H7 (cell line): ENCODE data around the gene MCM3AP. TPM values are rescaled to one million over a fixed set of nuclear protein-coding genes. Genes with fewer than 3 reads are reported as not detected.
"Not testable (repeated sequence)": the region's sequence is repeated elsewhere in the genome, so short reads cannot be mapped to it uniquely, and the experiment has no call there.

Experiments
- DNase-seq: peaks from one replicate; pipeline ENCODE4 v3.0.0; 2012
- H3K27me3 ChIP-seq: 2 replicates; pipeline ENCODE4 v1.6.0; 2011; ENCODE audit warnings: mild to moderate bottlenecking, low read length; ENCODE audit not compliant: control insufficient read depth, insufficient read depth
- H3K36me3 ChIP-seq: replicated peaks from 2 replicates; pipeline ENCODE4 v1.5.1; 2011; ENCODE audit warnings: low read length; ENCODE audit not compliant: control insufficient read depth, insufficient read depth
- H3K4me3 ChIP-seq: 2 replicates; pipeline ENCODE4 v1.5.1; 2011; ENCODE audit warnings: low read depth, mild to moderate bottlenecking, control low read depth, low read length, moderate library complexity; ENCODE audit not compliant: insufficient read depth
- total RNA-seq: library from RNA; depleted of rRNA; stranded (reverse); fragments of >200 nt; shearing (Covaris generic); gene quantifications from 2 replicates; pipeline ENCODE4 v1.2.3, GENCODE V29; 2014

Gene MCM3AP
- total RNA-seq, 1 experiment from 2014 or later = 84.8 TPM

GRCh38 chr21:46206163-46207005, 79.0 kb downstream of the MCM3AP start:
- no peak for DNase-seq
- H3K27me3 ChIP-seq = no peaks in the 10 kb centered on the region
- peaks cover 19% of the 10 kb centered on the region for H3K36me3 ChIP-seq
- H3K4me3 ChIP-seq = no peak overlapping the region

GRCh38 chr21:46205766-46206162, 79.6 kb downstream of the MCM3AP start:
- Histone ChIP-seq H3K27me3 (no peaks in the 10 kb centered on the region), H3K4me3 (no peak overlapping the region), H3K36me3 (peaks cover 19% of the 10 kb centered on the region)
- no peak for DNase-seq

- peaks cover 19% of the 10 kb centered on the region for H3K36me3 ChIP-seq
- DNase-seq = no peak
- H3K27me3 ChIP-seq = no peaks in the 10 kb centered on the region
- no peak overlapping the region for H3K4me3 ChIP-seq
Observed at GRCh38 chr21:46205166-46205565, 80.2 kb downstream of the MCM3AP start.

GRCh38 chr21:46203203-46203600, 82.2 kb downstream of the MCM3AP start:
- Histone ChIP-seq H3K27me3 (no peaks in the 10 kb centered on the region), H3K36me3 (peaks cover 14% of the 10 kb centered on the region), H3K4me3 (no peak overlapping the region)
- no peak for DNase-seq

- Histone ChIP-seq H3K36me3 (peaks cover 13% of the 10 kb centered on the region), H3K4me3 (no peak overlapping the region), H3K27me3 (no peaks in the 10 kb centered on the region)
- no peak for DNase-seq
Observed at GRCh38 chr21:46202592-46203202, 82.7 kb downstream of the MCM3AP start.

- not testable (repeated sequence) for H3K4me3 ChIP-seq, DNase-seq, H3K27me3 ChIP-seq, H3K36me3 ChIP-seq
Observed at GRCh38 chr21:46200877-46201803, 84.3 kb downstream of the MCM3AP start.

- no peak for DNase-seq
- no peaks in the 10 kb centered on the region for H3K27me3 ChIP-seq
- H3K36me3 ChIP-seq = peaks cover 9% of the 10 kb centered on the region
- no peak overlapping the region for H3K4me3 ChIP-seq
Observed at GRCh38 chr21:46199436-46200373, 85.7 kb downstream of the MCM3AP start.

GRCh38 chr21:46196733-46197132, 88.7 kb downstream of the MCM3AP start:
- Histone ChIP-seq H3K4me3 (no peak overlapping the region), H3K27me3 (no peaks in the 10 kb centered on the region), H3K36me3 (peaks cover 19% of the 10 kb centered on the region)
- DNase-seq = no peak

- Histone ChIP-seq H3K27me3 (no peaks in the 10 kb centered on the region), H3K4me3 (no peak overlapping the region), H3K36me3 (peaks cover 21% of the 10 kb centered on the region)
- DNase-seq = no peak
Observed at GRCh38 chr21:46195595-46196195, 89.7 kb downstream of the MCM3AP start.

- Histone ChIP-seq H3K4me3 (no peak overlapping the region), H3K36me3 (peaks cover 21% of the 10 kb centered on the region), H3K27me3 (no peaks in the 10 kb centered on the region)
- no peak for DNase-seq
Observed at GRCh38 chr21:46194374-46195334, 90.8 kb downstream of the MCM3AP start.

- Histone ChIP-seq H3K27me3 (no peaks in the 10 kb centered on the region), H3K4me3 (no peak overlapping the region), H3K36me3 (peaks cover 21% of the 10 kb centered on the region)
- DNase-seq = no peak
Observed at GRCh38 chr21:46193829-46194373, 91.5 kb downstream of the MCM3AP start.

- DNase-seq = no peak
- H3K36me3 ChIP-seq = peaks cover 21% of the 10 kb centered on the region
- H3K4me3 ChIP-seq = no peak overlapping the region
- no peaks in the 10 kb centered on the region for H3K27me3 ChIP-seq
Observed at GRCh38 chr21:46191686-46192575, 93.5 kb downstream of the MCM3AP start.
